HUES48 (cell line): ENCODE data around the gene CLECL1.
"Not testable (repeated sequence)": the region's sequence is repeated elsewhere in the genome, so short reads cannot be mapped to it uniquely, and the experiment has no call there.

Experiments used
- H3K27ac ChIP-seq: one replicate; pipeline ENCODE4 v1.7.0; 2013; ENCODE audit warnings: low read depth, low read length, inconsistent platforms
- H3K27me3 ChIP-seq: 2 replicates; pipeline ENCODE4 v1.6.1; 2013; ENCODE audit warnings: mild to moderate bottlenecking, low read length; ENCODE audit not compliant: control insufficient read depth, insufficient read depth
- H3K36me3 ChIP-seq: 2 replicates; pipeline ENCODE4 v1.6.1; 2013; ENCODE audit warnings: low read length; ENCODE audit not compliant: control insufficient read depth, insufficient read depth
- H3K4me1 ChIP-seq: 2 replicates; pipeline ENCODE4 v1.6.1; 2013; ENCODE audit warnings: mild to moderate bottlenecking, low read length; ENCODE audit not compliant: control insufficient read depth, insufficient read depth
- H3K4me3 ChIP-seq: 2 replicates; pipeline ENCODE4 v1.5.1; 2013; ENCODE audit warnings: mild to moderate bottlenecking, low read depth, low read length
- H3K9ac ChIP-seq: 2 replicates; pipeline ENCODE4 v1.6.1; 2013; ENCODE audit warnings: mild to moderate bottlenecking, low read depth, low read length, moderate library complexity
- H3K9me3 ChIP-seq: 2 replicates; pipeline ENCODE4 v1.6.1; 2013; ENCODE audit warnings: low read length; ENCODE audit not compliant: control insufficient read depth, insufficient read depth

The CLECL1 gene

DNA sequence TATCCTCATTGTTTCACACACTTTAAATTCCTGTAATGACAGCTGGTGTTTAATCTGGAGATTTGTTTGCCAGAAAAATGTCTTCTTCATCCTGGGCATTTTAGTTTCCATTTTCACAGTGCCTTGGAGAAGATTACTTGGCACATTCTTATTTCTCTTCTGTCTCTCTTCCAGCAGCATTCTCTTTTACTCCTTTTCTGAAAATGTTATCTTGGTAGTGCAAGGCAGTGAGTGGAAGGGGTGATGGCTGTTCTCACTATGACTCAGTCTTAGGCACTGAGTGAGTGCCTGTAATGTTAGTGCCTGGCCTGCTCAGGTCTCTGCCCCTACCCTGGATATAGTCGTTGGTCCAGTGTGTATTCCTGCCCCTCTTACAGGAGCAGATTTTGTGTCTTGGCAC, 13.1 kb downstream of the CLECL1 start:
- Histone ChIP-seq H3K27me3 (no peaks in the 10 kb centered on the region), H3K4me3 (no peak overlapping the region), H3K36me3 (no peaks in the 10 kb centered on the region), H3K4me1 (no peaks in the 10 kb centered on the region; the same call in 1 of the 2 replicates), H3K9me3 (no peaks in the 10 kb centered on the region), H3K9ac (no peak overlapping the region), H3K27ac (no peak overlapping the region)

DNA sequence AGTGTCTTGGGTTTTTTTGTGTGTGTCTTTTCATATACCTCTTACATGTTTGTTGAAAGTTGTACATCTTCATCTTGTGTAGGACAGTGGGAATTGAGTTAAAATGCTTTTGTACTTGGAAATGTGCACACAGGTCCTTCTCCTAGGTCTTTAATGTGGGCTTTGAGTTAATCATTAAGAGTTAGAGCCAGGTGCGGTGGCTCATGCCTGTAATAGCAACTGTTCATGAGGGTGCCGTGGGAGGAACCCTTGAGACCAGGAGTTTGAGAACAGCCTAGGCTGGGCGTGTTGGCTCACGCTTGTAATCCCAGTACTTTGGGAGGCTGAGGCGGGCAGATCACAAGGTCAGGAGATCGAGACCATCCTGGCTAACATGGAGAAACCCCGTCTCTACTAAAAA, 13.9 kb downstream of the CLECL1 start:
- Histone ChIP-seq H3K27ac (no peak overlapping the region), H3K9ac (no peak overlapping the region), H3K9me3 (no peaks in the 10 kb centered on the region), H3K4me3 (no peak overlapping the region), H3K27me3 (no peaks in the 10 kb centered on the region), H3K4me1 (no peaks in the 10 kb centered on the region; the same call in 1 of the 2 replicates), H3K36me3 (no peaks in the 10 kb centered on the region)

DNA sequence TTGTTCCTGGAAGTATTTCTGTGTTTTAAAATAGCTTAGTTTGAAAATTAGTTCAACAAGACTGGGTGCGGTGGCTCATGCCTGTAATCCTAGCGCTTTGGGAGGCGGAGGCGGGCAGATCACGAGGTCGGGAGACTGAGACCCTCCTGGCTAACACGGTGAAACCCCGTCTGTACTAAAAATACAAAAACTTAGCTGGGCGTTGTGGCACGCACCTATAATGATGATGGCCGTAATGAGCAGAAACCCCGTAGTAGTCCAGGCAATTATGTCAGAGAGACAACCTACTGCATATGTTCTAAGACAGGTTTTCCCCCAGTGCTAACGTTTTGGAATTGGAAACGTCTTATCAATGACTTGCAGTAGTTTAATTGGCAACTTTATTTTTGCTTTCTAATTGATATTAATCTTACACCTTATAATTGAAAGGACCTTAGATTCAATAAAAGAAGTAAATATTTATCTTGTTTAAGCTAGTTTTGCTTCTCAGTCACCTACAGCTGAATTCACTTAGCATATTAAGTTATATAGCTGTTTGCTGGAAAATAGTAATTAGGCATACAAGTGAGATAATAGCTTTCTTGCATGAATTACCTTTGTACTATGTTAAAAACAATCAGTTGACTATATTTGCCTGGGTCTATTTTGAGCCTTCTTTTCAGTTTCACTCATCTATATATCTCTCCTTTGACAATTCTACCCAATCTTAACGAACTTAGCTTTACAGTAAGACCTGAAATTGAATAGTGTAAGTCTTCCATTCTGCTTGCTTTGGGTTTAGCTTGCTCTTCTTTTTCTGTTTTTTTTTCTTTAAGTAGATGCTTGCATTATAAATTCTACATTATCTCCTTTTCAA, 15.6 kb downstream of the CLECL1 start:
- no peaks in the 10 kb centered on the region for H3K36me3 ChIP-seq
- H3K9me3 ChIP-seq: no peaks in the 10 kb centered on the region
- no peak overlapping the region for H3K4me3 ChIP-seq
- no peak overlapping the region for H3K9ac ChIP-seq
- no peaks in the 10 kb centered on the region; the same call in 1 of the 2 replicates for H3K4me1 ChIP-seq
- no peak overlapping the region for H3K27ac ChIP-seq
- no peaks in the 10 kb centered on the region for H3K27me3 ChIP-seq

DNA sequence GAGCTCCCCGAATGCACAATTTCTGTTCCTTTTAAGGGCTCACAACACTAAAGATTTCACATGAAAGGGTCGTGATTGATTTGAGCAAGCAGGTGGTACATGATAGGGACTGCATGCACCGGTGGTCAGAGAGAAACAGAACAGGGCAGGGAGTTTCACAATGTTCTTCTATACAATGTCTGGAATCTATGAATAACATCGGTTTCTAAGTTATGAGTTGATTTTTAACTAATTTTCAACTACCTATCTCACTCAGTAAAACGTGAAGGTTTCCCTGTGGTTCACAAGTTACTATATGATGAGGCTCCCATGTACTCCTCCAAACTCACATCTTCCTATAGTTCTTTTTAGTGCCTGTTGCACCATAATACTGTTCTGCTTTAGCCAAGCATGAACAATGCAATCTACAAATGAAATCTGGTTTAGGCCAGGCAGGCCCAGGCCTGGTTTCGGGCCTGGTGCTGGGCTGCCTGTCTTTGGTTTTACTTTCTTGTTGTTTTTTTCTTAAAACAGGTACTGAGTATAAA, 19.8 kb downstream of the CLECL1 start:
- not testable (repeated sequence) for H3K4me3 ChIP-seq, H3K9me3 ChIP-seq, H3K4me1 ChIP-seq, H3K36me3 ChIP-seq, H3K9ac ChIP-seq, H3K27ac ChIP-seq, H3K27me3 ChIP-seq

DNA sequence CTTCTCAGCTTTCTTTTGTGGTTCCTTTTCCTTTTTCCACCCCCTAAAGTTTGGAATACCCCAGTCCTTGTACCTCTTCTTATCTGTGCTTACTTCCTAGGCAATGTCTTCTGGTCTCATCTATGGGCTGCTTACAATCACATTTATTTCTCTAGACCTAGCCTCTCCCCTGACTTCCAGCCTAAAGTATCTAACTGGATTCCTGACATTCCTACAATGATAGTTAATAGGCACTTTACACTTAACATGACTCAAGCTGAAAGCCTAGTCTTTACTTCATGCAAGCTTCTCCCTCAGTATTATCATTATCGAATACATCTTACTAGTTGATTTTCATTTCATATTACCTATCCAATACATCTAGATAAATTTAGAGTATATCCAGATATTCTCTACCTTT, 21.2 kb downstream of the CLECL1 start:
- no peaks in the 10 kb centered on the region for H3K27me3 ChIP-seq
- no peaks in the 10 kb centered on the region for H3K36me3 ChIP-seq
- H3K4me3 ChIP-seq: no peak overlapping the region
- no peak overlapping the region for H3K9ac ChIP-seq
- H3K9me3 ChIP-seq: no peaks in the 10 kb centered on the region
- 0 out of 2 replicates have a peak, but pooled peaks cover 3% of the 10 kb centered on the region for H3K4me1 ChIP-seq
- no peak overlapping the region for H3K27ac ChIP-seq

DNA sequence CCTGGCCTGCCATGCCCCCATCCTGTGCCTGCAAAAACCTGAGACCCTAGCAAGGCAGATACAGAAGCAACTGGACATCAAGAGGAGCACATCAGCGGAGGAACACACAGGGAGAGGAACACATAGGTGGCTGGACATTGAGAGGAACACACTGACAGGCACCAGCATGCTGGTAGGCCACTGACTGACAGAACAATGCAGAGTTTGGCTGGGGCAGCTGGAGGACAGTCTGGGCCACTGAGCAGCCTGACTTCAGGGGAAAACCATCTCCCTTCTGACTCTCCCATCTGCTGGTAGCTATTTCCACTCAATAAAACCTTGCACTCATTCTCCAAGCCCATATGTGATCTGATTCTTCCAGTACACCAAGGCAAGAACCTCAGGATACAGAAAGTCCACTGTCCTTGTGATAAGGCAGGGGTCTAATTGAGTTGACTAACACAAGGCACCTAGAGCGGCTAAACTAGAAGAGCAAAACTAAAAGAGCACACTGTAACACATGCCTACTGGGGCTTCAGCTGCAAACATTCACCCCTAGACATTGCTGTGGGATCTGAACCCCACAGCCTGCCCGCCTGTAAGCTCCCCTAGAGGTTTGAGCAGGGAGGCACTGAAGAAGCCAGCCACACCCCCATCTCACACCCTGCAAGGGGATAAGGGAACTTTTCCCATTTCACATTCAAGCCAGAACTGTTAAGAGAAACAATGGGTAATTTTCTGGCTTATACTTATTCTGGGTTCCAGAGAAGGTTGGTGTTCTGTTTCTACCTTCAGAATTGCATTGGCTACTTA, 22.1 kb downstream of the CLECL1 start:
- no peak overlapping the region for H3K27ac ChIP-seq
- no peaks in the 10 kb centered on the region for H3K9me3 ChIP-seq
- H3K36me3 ChIP-seq: no peaks in the 10 kb centered on the region
- 0 out of 2 replicates have a peak, but pooled peaks cover 3% of the 10 kb centered on the region for H3K4me1 ChIP-seq
- H3K9ac ChIP-seq: no peak overlapping the region
- no peaks in the 10 kb centered on the region for H3K27me3 ChIP-seq
- H3K4me3 ChIP-seq: no peak overlapping the region

DNA sequence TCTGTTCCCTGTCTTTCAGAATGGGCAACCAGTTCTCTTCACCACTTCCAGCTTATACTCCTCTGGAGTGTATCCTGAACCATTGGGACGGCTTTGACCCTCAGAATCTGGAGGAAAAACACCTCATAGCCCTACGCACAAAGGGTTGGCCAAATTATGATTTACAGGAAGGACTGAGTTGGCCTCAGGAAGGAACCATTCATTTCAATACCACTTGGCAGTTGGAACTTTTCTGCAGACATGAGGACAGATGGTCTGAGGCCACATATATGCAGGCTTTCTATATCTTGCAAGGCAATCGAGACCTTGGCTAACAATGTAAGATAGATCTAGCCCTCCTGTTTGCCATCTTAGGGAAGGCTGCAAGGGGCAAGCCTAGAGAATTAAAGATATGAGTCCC, 24.0 kb downstream of the CLECL1 start:
- Histone ChIP-seq H3K27ac (no peak overlapping the region), H3K9me3 (no peaks in the 10 kb centered on the region), H3K4me3 (no peak overlapping the region), H3K36me3 (no peaks in the 10 kb centered on the region), H3K9ac (no peak overlapping the region), H3K4me1 (0 out of 2 replicates have a peak, but pooled peaks cover 3% of the 10 kb centered on the region), H3K27me3 (no peaks in the 10 kb centered on the region)

DNA sequence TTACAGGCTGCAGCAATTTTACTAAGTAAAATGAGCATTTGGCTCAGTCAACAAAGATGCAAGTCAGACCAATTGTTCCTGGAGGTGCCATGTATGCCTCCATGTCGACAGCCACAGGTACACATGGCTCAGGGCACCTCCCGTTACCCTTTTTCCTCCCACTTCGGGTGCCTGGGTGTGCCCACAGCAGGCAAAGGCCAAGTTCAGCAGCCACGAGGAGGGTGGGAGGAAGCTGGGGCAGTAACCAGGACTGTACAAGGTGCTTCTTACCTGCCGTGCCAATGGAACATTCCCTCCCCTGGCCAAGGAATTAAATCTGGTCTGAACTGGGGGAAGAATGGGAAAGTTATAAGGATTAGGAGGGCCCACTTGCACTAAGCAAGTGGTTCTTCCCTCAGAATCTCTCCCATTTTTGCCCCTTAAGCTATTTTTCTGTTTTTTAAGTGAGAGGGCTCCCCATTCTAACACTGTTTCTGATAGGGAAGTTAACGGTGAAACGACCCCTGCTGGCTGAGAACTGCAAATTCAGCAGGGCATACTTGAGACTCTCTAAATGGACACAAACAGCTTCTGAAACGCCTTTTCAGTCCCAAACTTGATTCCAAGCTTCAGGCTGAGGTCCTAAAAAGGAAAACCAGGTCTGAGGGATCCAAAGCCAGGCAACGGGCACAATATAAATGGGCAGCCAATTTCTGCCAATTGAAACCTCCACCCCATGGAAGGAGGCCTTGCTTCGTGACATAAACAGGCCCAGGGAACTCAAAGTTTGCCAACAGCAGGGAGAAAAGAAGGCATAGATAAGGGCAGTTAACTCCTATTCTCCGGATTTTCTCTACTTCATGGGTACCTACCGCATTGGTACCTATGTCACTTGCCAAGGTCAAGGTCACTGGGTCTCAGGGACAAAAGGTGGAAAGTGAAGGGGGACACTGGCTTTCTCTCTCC, 24.8 kb downstream of the CLECL1 start:
- H3K36me3 ChIP-seq: no peaks in the 10 kb centered on the region
- 0 out of 2 replicates have a peak, but pooled peaks cover 3% of the 10 kb centered on the region for H3K4me1 ChIP-seq
- H3K27me3 ChIP-seq: no peaks in the 10 kb centered on the region
- no peak overlapping the region for H3K27ac ChIP-seq
- no peak overlapping the region for H3K9ac ChIP-seq
- H3K9me3 ChIP-seq: no peaks in the 10 kb centered on the region
- H3K4me3 ChIP-seq: no peak overlapping the region

DNA sequence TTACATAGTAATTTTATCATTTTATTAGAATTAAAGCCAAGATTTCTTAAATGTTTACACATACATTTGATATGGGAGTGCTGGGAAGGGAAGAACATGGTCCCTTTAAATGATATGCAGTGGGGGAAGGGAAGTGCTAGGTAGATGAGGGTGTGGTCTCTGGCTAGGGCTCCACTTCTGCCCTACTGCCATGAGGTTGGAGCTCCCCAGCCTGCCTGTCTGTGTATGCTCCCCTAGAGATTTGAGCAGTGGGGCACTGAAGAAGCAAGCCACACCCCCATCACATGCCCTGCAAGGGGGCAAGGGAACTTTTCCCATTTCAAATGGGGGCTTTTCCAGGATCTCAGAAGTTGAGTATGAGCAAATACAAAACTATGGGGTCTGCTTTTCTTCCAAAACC, 25.5 kb downstream of the CLECL1 start:
- no peaks in the 10 kb centered on the region for H3K9me3 ChIP-seq
- H3K27ac ChIP-seq: no peak overlapping the region
- 0 out of 2 replicates have a peak, but pooled peaks cover 3% of the 10 kb centered on the region for H3K4me1 ChIP-seq
- H3K4me3 ChIP-seq: no peak overlapping the region
- H3K36me3 ChIP-seq: no peaks in the 10 kb centered on the region
- H3K27me3 ChIP-seq: no peaks in the 10 kb centered on the region
- no peak overlapping the region for H3K9ac ChIP-seq

DNA sequence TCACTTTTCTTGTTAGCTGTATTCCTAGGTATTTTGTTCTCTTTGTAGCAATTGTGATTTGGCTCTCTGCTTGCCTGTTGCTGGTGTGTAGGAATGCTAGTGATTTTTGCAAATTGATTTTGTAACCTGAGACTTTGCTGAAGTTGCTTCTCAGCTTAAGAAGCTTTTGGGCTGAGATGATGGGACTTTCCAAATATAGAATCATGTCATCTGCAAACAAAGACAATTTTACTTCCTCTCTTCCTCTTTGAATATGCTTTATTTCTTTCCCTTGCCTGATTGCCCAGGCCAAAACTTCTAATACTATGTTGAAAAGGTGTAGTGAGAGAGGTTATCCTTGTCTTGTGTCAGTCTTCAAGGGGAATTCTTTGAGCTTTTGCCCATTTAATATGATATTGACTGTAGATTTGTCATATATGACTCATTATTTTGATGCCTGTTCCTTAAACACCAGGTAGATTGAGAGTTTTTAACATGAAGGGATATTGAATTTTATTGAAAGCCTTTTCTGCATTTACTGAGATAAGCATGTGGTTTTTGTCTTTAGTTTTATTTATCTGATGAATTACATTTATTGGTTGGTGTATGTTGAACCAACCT, 26.7 kb downstream of the CLECL1 start:
- Histone ChIP-seq H3K4me3 (no peak overlapping the region), H3K27ac (no peak overlapping the region)

More for the DNA sequence above, 26.7 kb downstream of the CLECL1 start:
- H3K27me3 ChIP-seq: no peaks in the 10 kb centered on the region
- no peaks in the 10 kb centered on the region for H3K36me3 ChIP-seq
- H3K9ac ChIP-seq: no peak overlapping the region
- no peaks in the 10 kb centered on the region for H3K9me3 ChIP-seq
- no peaks in the 10 kb centered on the region for H3K4me1 ChIP-seq
